Cardiac muscle cell (in vitro differentiated cells and primary cell): ENCODE results near the gene CPD. TPM values are rescaled to one million over a fixed set of nuclear protein-coding genes. Genes with fewer than 3 reads are reported as not detected.
"Not testable (repeated sequence)": the region's sequence is repeated elsewhere in the genome, so short reads cannot be mapped to it uniquely, and the experiment has no call there.

Experiments
- DNase-seq, 2 donors: peaks; one replicate each; pipeline versions ENCODE4 v3.0.0 to v3.0.0-alpha.2; 2010 to 2017; ENCODE audit warnings: low read depth in 1 of 2, low spot score in 1 of 2
- H3K27ac ChIP-seq: fragments of 200-600 bp; sonication (generic); 2 replicates; pipeline ENCODE4 v1.5.1; 2016
- H3K27me3 ChIP-seq: fragments of 200-600 bp; sonication (generic); 2 replicates; pipeline ENCODE4 v1.6.0; 2016; ENCODE audit warnings: control low read depth
- H3K36me3 ChIP-seq: fragments of 200-600 bp; sonication (generic); 2 replicates; pipeline ENCODE4 v1.5.1; 2016; ENCODE audit warnings: control low read depth
- H3K4me1 ChIP-seq: fragments of 200-600 bp; sonication (generic); 2 replicates; pipeline ENCODE4 v1.8.1; 2017; ENCODE audit warnings: low read depth, mild to moderate bottlenecking, mixed run types
- H3K4me3 ChIP-seq: fragments of 200-600 bp; sonication (generic); 2 replicates; pipeline ENCODE4 v1.5.1; 2016; ENCODE audit warnings: mild to moderate bottlenecking
- H3K9me3 ChIP-seq: fragments of 200-600 bp; sonication (generic); 2 replicates; pipeline ENCODE4 v1.5.1; 2017; ENCODE audit warnings: low read depth, mild to moderate bottlenecking, control low read depth
- polyA plus RNA-seq: library from polyadenylated mRNA; unstranded; fragments of >200 nt; fragmentation: Nextera tagmentation; extraction: Ambion mirVana; gene quantifications from 2 replicates; pipeline ENCODE4 v1.2.1, GENCODE V29; 2016
- total RNA-seq: library from RNA; depleted of rRNA; stranded (reverse); fragments of >200 nt; gene quantifications from 2 replicates; pipeline ENCODE4 v1.2.3, GENCODE V29; 2016
- TF ChIP-seq, protein P1 (sequence below): IDR thresholded peaks from 2 replicates; pipeline ENCODE4 v1.5.1; 2012; ENCODE audit warnings: low read depth, mild to moderate bottlenecking, low read length

The CPD gene
- total and polyA plus RNA-seq, 2 experiments from 2014 or later, result 19.5 to 47.4 TPM

DNA sequence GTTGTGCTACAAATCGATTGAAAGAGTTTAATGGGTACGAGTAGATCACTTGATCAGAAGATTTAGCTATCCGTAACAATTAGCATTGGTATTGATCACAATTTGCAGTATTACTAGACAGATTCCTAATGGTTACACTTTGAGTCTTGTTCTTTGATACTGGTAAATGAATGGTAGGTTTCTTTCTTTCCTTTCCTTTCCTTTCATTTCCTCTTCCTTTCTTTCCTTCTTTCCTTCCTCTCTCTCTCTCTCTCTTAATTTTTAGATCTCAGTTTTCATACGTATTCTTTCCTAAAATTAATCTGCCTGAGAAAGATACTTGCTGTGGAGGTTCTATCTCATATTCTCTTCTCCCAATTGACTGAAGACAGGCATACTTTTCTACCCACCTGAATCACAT, 17.9 kb downstream of the CPD start:
- DNase-seq, result no peak
- H3K36me3 ChIP-seq, result peaks cover 5% of the 10 kb centered on the region

DNA sequence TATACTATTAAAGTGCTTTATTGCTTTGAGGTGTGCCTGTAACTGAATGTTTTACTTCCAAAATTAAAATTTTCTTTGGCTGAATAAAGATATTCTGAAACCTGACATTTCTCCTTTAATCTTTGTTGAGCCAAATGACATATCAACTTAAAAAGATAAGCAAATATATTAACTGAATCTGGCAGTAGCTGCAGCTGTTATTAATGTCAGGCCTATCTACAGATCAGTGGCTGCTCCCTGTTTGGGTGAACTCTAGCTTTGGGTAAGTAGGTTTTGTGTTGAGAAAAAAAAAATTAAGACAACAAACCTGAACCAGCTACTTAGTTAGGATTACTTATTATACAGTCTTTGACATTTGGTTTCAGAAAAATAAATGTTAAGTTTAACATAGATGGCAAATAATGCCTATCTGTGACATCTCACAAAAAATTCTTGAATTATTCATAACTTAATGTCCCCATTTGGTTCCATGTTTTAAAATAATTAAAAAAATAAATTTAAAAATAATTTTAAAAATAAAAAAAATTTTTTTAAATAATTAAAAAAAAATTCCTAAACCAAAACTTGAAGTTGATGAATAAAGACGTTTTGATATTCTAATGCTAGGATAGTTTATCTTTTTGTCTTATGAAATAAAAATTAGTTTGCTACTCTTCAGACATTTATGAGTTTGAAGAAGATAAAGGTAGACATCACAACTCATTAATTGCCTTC, 19.8 kb downstream of the CPD start:
- Histone ChIP-seq H3K27me3 (no peaks in the 10 kb centered on the region), H3K9me3 (no peaks in the 10 kb centered on the region), H3K27ac (no peak overlapping the region), H3K4me1 (peaks cover 6% of the 10 kb centered on the region), H3K36me3 (no peaks in the 10 kb centered on the region), H3K4me3 (no peak overlapping the region)
- no peak for DNase-seq
- TF ChIP-seq, protein P1, sequence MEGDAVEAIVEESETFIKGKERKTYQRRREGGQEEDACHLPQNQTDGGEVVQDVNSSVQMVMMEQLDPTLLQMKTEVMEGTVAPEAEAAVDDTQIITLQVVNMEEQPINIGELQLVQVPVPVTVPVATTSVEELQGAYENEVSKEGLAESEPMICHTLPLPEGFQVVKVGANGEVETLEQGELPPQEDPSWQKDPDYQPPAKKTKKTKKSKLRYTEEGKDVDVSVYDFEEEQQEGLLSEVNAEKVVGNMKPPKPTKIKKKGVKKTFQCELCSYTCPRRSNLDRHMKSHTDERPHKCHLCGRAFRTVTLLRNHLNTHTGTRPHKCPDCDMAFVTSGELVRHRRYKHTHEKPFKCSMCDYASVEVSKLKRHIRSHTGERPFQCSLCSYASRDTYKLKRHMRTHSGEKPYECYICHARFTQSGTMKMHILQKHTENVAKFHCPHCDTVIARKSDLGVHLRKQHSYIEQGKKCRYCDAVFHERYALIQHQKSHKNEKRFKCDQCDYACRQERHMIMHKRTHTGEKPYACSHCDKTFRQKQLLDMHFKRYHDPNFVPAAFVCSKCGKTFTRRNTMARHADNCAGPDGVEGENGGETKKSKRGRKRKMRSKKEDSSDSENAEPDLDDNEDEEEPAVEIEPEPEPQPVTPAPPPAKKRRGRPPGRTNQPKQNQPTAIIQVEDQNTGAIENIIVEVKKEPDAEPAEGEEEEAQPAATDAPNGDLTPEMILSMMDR, result no peak

More for the DNA sequence above, 17.9 kb downstream of the CPD start:
- no peak overlapping the region for H3K27ac ChIP-seq
- H3K9me3 ChIP-seq, result no peaks in the 10 kb centered on the region
- H3K4me3 ChIP-seq, result no peak overlapping the region
- TF ChIP-seq, protein P1, result no peak
- H3K4me1 ChIP-seq, result peaks cover 6% of the 10 kb centered on the region
- H3K27me3 ChIP-seq, result no peaks in the 10 kb centered on the region

DNA sequence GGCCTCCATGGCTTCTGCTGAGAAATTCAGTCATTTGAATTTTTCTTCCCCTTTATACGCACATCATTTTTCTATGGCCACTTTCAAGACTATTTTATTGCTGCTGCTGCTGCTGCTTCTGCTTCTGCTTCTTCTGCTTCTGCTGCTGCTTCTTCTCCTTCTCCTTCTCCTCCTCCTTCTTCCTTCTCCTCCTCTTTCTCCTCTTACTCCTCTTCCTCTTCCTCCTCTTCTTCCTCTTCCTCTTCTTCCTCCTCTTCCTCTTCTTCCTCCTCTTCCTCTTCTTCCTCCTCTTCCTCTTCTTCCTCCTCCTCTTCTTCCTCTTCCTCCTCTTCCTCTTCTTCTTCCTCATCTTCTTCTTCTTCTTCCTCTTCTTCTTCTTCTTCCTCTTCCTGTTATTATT, 22.4 kb downstream of the CPD start:
- no peaks in the 10 kb centered on the region for H3K36me3 ChIP-seq
- TF ChIP-seq, protein P1, result no peak
- no peak overlapping the region for H3K27ac ChIP-seq
- DNase-seq, result no peak
- H3K4me1 ChIP-seq, result peaks cover 5% of the 10 kb centered on the region
- H3K27me3 ChIP-seq, result no peaks in the 10 kb centered on the region
- no peaks in the 10 kb centered on the region for H3K9me3 ChIP-seq
- H3K4me3 ChIP-seq, result no peak overlapping the region

DNA sequence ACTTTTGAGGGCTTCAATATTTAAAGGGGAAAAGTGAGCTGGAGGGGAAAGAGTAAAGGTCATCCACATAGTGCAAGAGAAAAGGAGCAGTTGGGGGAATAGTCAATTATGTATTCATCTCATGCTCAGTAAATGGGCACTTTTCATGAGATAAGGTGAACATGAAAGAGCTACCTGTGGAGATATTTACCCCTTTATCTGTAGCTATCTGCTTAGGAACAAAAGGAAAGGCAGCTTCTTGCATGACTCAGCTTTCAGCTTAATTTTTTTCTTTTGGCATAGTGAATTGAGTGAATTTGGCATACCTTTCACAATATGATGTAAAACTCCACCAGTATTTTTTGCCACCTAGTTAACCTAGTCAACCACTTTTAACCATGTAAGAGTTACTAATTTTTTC, 26.4 kb downstream of the CPD start:
- H3K4me3 ChIP-seq, result no peak overlapping the region
- peaks cover 5% of the 10 kb centered on the region for H3K4me1 ChIP-seq
- no peaks in the 10 kb centered on the region for H3K27me3 ChIP-seq
- H3K27ac ChIP-seq, result no peak overlapping the region
- H3K9me3 ChIP-seq, result no peaks in the 10 kb centered on the region
- TF ChIP-seq, protein P1, result no peak
- DNase-seq, result no peak
- H3K36me3 ChIP-seq, result no peaks in the 10 kb centered on the region

DNA sequence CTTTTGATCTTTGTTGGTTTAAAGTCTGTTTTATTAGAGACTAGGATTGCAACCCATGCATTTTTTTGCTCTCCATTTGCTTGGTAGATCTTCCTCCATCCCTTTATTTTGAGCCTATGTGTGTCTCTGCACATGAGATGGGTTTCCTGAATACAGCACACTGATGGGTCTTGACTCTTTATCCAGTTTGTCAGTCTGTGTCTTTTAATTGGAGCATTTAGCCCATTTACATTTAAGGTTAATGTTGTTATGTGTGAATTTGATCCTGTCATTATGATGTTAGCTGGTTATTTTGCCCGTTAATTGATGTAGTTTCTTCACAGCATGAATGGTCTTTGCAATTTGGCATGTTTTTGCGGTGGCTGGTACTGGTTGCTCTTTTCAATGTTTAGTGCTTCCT, 31.9 kb downstream of the CPD start:
- not testable (repeated sequence) for DNase-seq

DNA sequence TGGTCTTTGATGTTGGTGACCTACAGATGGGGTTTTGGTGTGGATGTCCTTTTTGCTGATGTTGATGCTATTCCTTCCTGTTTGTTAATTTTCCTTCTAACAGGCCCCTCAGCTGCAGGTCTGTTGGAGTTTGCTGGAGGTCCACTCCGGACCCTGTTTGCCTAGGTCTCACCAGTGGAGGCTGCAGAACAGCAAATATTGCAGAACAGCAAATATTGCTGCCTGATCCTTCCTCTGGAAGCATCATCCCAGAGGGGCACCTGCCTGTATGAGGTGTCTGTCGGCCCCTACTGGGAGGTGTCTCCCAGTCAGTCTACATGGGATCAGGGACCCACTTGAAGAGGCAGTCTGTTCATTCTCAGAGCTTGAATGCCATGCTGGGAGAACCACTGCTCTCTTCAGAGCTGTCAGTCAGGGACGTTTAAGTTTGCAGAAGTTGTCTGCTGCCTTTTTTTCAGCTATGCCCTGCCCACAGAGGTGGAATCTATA, 33.3 kb downstream of the CPD start:
- H3K4me3 ChIP-seq, H3K27ac ChIP-seq, H3K36me3 ChIP-seq, H3K9me3 ChIP-seq, H3K27me3 ChIP-seq, H3K4me1 ChIP-seq: not testable (repeated sequence)
- DNase-seq, result peak in 1 of 2 donors; percentile 10

More for the DNA sequence above, 31.9 kb downstream of the CPD start:
- H3K36me3 ChIP-seq, H3K27ac ChIP-seq, H3K4me1 ChIP-seq, H3K27me3 ChIP-seq, H3K9me3 ChIP-seq, H3K4me3 ChIP-seq: not testable (repeated sequence)
